ENCODE measurements around the gene MAP3K15.

- TF ChIP-seq, protein P1, sequence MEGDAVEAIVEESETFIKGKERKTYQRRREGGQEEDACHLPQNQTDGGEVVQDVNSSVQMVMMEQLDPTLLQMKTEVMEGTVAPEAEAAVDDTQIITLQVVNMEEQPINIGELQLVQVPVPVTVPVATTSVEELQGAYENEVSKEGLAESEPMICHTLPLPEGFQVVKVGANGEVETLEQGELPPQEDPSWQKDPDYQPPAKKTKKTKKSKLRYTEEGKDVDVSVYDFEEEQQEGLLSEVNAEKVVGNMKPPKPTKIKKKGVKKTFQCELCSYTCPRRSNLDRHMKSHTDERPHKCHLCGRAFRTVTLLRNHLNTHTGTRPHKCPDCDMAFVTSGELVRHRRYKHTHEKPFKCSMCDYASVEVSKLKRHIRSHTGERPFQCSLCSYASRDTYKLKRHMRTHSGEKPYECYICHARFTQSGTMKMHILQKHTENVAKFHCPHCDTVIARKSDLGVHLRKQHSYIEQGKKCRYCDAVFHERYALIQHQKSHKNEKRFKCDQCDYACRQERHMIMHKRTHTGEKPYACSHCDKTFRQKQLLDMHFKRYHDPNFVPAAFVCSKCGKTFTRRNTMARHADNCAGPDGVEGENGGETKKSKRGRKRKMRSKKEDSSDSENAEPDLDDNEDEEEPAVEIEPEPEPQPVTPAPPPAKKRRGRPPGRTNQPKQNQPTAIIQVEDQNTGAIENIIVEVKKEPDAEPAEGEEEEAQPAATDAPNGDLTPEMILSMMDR (conservative IDR thresholded peaks at IDR 0.05), result no peak
- no peak for TF ChIP-seq EZH2 (IDR thresholded peaks at IDR 0.05; ENCODE audit: low read depth)
Measured at GRCh38 chrX:19462231-19462630, 53.1 kb downstream of the MAP3K15 start.

Data from PC-9 (cell line).